GM18858 (cell line): ENCODE data around the gene CDH26.

Source experiments
- ATAC-seq: cut with Tn5 transposase; IDR thresholded peaks from one replicate; pipeline ENCODE4 v1.9.1; 2021; ENCODE audit not compliant: unreplicated experiment

CDH26 gene

DNA sequence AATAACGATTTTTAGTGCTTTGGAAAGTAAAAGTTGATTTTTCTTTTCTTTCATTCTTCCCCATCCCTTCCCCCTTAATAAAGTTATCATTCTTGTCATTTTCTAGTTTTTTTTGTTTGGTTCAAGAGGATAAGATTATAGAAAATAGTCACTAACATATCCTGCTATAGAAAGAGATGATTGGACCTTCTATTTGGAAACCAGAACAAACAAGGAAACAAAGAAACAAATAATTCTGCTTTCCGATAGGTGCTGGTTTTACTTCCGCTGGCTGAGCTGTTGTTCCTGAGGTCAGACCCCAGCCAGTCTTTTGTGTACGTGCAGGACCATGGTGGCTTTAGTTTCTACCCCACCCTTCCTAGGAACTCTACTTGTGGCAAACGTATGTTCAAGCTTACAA lies at the start of gene CDH26:
Gene CDH26, plus strand, starts transcription at position 301 of the 400 bp plus-strand sequence. CDS start 304 bp downstream, outside the sequence.
- no peak for ATAC-seq

DNA sequence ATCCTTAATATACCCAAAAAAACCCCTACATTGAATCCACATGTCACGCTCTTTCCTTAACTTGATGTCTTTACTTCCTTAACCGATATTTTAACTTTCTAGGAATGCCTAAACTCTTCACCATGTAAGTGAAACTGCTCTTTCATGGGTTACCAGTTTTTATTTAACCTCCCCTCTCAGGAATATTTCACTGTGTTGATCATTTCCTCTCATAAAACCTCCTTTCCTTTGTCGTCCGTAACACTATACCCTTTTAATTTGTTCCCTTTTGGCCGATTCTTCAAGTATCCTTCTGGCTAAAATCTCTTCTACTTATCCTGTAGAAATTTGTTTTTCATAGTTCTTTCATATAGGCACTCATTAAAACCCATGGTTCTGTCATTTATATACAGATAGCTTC lies 49.4 kb upstream of the CDH26 start:
- no peak for ATAC-seq

DNA sequence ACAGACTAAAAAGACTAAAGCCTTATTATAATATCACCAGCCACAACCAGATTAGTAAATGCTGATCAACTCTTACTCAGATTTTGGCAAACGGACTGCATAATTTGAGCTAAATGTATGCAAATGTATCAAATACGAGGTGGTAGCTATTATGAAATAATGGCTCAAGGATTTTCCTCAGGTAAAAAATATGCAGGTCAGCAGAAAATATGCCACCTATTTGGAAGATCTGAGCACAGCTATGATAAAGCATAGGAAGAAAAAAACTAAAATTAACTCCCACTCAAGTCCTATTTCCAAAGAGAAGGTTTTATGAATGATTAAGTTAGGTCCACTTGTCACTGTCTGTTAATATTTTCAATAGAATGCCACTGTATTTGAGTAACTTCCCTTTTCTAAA lies 47.2 kb upstream of the CDH26 start:
- ATAC-seq, result no peak

DNA sequence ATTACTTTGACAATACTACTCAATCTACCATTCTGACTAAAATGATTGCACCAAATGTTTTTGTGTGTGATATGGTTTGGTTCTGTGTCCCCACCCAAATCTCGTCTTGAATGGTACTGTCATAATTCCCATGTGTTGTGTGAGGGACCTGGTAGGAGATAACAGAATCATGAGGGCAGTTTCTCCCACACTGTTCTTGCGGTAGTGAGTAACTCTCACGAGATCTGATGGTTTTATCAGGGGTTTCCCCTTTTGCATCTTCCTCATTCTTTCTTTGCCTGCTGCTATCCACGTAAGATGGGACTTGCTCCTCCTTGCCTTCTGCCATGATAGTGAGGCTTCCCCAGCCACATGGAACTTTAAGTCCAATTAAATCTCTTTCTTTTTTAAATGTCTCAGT lies 45.6 kb upstream of the CDH26 start:
- ATAC-seq, result no peak

DNA sequence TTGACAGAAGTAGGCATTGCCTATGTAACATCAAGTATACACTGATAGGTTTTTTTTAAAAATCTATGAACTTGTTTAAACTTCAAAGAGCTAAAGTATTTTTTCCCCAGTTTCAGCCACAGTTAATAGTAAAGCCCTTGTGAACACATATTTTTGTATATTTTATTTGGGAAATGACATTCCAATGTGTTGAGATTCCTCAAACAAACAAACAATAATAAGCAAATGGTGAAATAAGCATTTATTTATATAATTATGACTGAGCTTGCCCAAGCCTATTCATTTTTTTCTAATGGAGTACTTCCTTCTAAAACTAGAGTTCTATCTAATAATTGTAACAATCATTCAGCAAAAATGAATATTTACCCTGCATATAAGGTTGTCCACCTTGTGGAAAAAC lies 37.3 kb upstream of the CDH26 start:
- ATAC-seq, result no peak

DNA sequence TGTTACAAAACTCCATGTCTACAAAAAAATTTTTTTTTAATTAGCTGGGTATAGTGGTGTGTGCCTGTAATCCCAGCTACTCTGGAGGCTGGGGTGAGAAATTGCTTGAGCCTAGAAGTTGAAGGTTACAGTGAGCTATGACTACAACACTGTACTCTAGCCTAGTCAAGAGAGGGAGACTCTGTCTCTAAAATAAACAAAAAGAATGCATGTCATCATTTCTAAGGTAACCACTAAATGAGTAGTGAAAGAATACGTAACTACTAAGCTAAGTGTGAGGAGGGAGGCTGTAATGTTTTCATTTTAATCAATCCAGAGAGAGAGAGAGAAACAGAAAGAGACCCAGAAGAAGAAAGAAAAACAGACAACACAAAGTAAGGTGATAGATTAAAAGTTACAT lies 34.7 kb upstream of the CDH26 start:
- ATAC-seq, result no peak

DNA sequence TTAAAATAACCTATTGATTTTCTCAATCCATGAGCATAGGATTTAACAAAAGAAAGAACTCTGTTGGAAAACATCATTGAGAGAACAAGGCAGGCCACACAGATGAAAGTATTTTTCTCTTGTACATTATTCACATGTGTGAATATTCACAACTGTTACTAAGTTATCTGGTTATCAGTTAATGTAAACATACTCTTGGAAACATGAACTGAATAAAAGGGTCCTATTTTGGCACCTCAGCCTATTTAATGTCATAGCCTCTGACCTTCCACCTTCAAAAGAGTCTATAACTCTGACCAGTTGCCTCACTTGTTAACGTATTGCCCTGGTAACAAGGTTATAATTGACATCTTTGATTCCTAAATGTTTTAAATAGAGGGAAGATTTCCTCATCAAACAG lies 32.9 kb upstream of the CDH26 start:
- no peak for ATAC-seq

DNA sequence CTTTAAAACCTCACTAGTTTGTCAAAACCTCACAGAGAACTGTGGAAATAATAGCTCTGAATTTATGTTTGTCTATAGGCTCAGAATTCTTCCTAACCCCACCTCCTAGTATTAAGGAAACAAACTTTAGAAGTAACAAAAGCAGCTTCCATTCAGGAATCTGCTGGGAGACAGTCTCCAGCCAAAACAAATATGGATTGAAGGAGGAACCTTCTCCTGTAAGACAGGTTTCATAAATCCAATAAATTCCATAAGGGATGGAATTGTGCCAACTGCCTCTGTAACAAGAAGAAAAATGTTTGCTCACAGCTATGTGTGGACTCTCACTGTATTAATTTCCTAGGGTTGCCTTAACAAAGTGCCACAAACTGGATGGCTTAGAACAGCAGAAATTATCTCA lies 32.3 kb upstream of the CDH26 start:
- no peak for ATAC-seq

DNA sequence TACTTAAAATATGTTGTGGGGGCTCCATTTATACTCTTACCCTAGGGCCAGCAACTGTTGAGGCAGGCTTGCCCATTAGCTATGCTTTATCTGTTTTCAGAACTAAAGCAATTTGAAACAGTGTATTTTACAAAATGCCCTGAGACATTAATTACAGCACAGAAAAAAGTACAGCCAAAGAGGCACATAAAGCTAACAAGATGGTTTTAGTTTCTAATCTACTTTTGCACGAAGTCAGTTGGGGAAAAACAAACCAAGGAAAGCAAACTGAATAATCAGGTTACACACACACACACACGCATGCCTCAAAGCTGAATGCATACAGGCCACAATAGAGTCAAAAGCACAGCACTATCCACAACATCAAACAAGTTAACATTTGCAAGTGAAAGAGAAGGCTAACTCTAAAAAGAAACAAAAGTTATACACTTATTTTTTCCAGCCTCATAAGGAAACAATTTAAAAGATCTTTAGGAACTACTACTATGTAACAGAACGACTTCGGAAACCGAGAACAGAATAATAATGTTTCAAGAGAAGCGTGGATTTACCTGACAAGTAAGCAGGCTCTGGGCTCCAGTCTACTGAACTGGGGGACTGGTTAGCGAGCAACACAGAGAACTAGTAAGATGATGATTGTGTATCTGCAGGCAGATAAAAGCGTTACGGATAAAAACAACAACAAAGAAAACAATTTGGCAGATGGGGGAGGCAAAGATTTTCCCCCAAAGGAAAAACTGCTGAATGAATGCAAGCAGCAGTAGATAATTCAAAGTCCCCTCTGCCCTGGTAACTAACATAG lies 26.5 kb upstream of the CDH26 start:
- ATAC-seq, result no peak

DNA sequence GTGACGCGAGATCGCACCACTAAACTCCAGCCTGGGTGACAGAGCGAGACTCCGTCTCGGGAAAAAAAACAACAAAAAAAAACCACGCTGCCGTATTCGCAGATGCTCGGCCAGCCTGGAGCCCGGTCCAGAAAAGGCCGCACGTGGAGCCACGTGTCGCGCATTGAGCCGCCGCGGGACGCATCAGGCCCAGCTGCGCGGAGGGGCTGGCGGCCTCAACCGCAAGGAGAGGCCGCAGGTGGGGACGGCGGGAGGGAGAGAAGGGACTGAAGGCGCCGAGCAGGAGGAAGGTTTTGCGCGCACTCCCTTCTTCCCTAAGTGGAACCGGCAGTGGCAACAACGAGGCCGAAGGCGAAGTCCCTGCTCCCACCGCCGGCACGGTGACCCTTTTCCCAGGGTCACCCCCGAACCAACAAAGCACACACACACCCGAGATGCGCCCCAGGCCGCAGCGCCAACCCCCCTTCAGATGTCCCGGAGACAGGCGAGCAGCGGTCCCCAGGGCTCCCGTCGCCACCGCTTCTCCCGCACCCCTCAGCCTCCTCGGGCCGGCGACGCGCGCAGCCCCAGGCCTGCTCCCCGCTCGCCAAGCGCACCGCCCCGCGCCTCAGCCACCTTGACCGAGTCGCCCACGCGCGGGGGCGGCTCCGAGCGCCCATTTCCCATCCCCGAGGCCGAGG lies 25.5 kb upstream of the CDH26 start:
- ATAC-seq, result no peak

DNA sequence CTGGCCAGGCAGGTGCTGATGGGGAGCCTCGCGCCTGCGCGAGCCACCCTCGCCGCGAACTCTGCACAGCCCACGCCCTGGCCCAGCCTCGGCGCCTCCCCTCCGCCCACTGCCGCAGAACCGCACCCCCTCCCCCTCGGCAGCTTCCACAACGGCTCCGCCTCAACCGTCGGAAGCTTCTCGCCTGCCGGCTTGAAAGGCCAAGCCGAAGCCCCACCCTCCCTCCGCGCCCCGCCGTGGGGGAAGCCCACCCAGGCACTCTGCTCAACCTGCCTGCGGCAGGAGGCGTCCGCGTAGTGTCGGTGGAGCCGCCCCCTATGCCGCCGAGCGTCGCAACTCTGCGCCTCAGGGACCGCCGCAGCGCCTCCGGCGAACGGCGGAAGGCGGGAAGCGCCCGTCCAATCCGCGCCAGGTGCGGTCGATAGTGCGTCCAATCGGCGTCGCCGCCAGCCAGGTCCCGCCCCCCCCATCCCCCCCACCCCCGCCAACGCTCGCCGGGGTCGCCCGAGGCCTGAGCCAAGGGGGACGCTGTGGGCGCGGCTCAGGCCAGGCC lies 24.9 kb upstream of the CDH26 start, which contains the start of gene SYCP2:
Gene SYCP2, minus strand, starts transcription at position 342 of the 553 bp plus-strand sequence. CDS start 11,224 bp downstream, outside the sequence.
- no peak for ATAC-seq

DNA sequence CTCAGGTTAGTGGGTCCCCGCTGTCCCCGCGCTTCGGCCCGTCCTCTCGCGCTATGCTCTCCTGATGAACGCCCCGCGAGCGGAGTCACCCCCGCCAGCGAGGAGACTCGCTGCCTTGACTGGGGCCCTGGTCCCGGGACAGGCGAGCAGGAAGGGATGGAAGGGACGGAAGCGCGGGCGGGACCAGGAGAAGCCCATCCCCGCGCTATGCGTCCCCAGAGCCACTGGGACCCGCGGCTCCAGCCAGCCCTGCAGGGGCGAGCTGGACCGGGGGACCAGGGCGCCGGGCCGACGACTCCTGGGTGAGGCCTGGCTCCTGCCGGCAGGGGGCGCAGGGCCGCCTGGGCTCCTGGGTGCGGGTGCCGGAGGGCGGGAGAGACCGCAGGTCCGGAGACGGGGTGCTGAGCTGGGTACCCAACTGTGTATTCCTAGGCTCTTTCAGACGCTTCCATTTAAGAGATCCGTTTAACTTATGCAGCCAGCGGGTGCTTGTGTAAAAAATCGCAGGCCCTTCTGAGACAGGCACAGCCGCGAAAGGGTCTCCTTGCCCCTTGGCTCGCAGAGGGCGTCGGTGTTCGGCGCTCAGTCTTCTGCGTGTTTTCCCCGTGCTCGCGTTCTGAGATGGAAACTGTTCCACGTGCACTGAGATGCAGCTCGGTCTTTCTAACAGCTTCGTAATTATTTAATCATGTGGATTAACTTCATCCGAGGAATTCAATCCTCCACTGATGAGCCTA lies 24.2 kb upstream of the CDH26 start:
- ATAC-seq, result peak; percentile 75

DNA sequence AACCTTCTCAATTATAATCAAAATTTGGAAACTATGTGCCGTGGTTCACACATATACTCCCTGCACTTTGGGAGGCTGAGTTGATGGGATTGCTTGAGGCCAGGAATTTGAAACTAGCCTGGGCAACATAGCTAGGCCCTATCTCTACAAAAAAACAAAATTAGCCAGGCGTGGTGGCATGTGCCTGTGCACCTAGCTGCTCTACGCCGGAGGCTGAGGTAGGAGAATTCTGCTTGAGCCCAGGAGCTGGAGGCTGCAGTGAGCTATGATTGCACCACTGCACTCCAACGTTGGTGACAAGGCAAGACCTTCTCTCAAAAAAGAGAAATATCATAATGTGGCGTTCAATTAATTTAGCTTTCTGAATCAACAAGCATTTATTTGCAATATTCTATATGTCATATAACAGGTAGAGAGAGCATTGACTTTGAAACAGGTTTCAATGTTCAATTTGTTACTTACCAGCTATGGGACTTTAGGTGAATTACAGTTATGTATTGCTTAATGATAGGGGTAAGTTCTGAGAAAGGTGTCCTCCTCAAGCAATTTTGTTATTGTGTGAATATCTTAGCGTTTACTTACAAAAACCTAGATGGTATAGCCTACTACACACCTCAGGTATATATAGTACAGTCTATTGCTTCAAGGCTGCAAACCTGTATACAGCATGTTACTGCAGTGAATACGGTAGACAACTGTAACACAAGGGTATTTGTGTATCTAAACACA lies 22.6 kb upstream of the CDH26 start:
- ATAC-seq, result no peak

DNA sequence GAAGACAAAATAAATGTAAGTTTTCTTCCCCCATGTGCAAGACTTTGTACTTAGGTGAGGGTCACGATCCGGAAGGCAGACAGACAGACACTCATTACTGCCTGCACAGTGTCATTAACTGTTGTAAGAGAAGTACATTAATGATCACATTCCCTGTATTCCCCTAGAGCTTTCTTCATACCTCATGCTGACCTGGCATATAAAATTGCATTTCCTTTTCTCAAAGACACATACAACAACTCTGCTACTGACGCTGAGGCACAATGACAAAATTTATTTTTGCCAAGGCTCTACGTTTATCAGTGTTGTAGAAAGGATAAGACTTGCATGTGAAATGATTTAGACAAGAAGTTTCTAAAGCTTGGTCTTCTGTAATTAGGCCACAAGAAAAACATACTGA lies 21.8 kb upstream of the CDH26 start:
- ATAC-seq, result no peak

DNA sequence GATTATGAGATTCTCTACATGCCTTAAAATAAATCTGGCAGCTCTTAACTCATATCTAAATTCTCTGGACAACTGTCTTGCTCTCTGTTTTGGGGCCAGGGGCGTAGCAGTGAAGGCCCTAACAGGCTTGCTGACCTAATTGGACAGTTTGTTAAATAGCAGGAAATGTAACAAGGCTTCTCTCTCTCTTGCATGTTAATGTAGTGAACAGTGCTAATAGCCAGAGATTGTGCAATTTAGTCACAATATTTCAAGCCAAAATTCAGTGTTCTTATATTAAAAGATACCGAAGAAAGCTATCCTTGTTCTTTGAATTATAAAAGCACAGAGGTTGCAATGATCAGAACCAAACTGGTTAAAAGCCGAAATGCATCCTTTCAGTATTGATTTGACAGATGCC lies 21.1 kb upstream of the CDH26 start:
- ATAC-seq, result no peak

DNA sequence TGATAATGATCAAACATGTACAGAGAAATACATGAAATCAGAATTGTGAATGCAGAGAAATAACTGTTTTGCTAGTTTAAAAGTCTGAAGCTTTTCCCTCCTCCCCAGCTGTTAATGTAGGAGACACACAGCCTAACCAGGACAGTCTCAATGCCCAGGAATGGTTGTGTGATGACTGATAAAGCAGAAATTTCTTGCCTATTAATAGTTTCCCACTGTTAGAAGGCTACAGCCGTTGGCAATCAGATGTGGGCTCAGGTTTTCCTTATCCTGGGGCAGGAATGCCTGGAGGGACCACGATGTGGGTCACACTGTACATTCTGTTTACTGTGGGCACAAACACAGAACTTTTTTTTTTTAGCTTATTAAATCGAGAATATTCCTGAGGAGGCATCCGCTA lies 20.0 kb upstream of the CDH26 start:
- ATAC-seq, result no peak

DNA sequence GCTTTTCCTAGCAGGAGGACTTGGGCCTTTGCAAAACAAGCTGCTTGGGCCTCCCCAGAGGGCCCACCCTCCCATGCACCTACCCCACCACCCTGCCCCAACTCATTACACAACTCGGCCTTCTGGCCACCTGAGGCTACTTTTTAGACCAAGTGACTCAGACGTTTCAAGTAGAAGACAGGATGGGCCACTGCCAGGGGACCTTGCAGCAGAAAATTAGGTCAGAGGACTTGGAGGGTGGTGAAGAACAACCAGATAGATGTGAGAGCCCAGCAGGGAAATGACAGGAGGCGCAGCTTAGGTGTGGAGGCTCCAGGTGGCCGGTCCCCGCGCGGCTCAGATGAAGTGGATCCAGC lies 19.5 kb upstream of the CDH26 start:
- ATAC-seq, result no peak

DNA sequence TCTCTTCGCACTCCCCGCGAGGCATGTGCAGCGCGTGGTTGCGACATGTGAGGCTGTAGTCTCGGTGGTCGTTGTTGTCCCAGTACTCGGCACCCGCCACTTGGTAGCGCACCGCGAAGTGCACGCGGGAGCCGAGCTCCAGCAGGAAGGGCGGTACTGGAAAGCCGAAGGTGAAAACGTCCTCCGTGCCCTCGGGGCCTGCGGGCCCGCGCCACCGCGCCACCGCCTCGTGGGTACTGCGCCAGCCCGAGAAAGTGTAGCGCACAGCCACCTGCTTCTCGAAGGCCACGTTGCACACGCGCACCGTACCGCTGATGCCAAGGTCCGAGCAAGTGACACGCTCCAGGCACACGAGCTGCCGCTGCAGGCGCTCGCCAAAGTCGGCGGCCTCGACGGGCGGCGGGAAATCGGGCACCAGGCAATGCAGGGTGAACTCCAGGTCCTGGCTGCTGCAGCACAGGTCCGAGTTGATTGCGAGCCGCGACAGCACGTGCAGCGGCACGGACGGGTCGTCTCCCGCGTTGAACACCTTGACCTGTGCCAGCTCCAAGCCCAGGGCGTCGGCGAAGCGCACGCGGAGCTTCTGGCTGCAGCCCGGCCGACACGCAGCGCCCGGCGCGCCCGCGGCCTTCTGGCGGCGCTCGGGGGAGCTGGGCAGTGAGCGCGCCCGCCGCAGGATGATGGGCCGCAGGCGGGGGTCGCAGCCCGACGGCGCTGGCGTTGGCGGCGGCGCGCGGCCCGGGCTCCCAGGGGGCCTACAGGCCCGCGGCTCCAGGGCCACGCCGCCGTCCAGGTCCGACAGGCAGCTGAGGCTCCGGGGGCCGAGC lies 19.0 kb upstream of the CDH26 start:
- ATAC-seq, result no peak

DNA sequence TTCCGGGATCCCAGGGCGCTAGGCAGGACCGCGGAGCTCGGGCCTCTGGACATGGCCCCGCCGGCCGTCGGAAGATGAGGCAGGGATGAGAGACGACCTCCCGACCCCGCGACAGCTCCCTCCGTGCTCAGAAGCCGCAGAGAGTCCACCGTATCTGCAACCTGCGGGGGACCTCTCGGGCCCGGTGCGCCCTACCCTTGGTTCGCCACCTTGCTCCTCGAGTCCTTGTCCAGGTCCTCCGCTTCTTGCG lies 18.4 kb upstream of the CDH26 start:
- peak; percentile 22 for ATAC-seq
